K562 (cell line): ENCODE measurements around the gene TICRR. TPM values are rescaled to one million over a fixed set of nuclear protein-coding genes. Genes with fewer than 3 reads are reported as not detected.

Source experiments
- CTBP1 ChIP-seq: fragments of 450-650 bp; IDR thresholded peaks from 2 replicates; pipeline ENCODE4 v1.6.1; 2016; ENCODE audit warnings: borderline replicate concordance
- ELF2 ChIP-seq: fragments of 250-450 bp; sonication (Bioruptor Pico); IDR thresholded peaks from 2 replicates; pipeline ENCODE4 v1.5.0; 2021; ENCODE audit warnings: mild to moderate bottlenecking
- KAT2B ChIP-seq: IDR thresholded peaks from one replicate; pipeline ENCODE4 v1.6.1; 2012; ENCODE audit warnings: low read depth, mild to moderate bottlenecking, control low read depth, inconsistent platforms, low read length, moderate library complexity
- KAT8 ChIP-seq: fragments of 450-650 bp; IDR thresholded peaks from 2 replicates; pipeline ENCODE4 v1.6.1; 2016; ENCODE audit warnings: low read depth, mild to moderate bottlenecking
- KLF16 ChIP-seq: IDR thresholded peaks from 2 replicates; pipeline ENCODE4 v1.6.1; 2016; ENCODE audit warnings: antibody characterized with exemption
- NEUROD1 ChIP-seq: fragments of 150-350 bp; IDR thresholded peaks from 2 replicates; pipeline ENCODE4 v1.6.1; 2014; ENCODE audit warnings: borderline replicate concordance, low read length, low read depth; ENCODE audit not compliant: partially characterized antibody
- NR1H2 ChIP-seq: sonication (generic); formaldehyde crosslinking; IDR thresholded peaks from 2 replicates; pipeline ENCODE4 v1.4.0; 2020; ENCODE audit warnings: mild to moderate bottlenecking, missing genetic modification reagents
- NRF1 ChIP-seq, 2 experiments: fragments of 450-650 bp; IDR thresholded peaks in 1 of 2; conservative IDR thresholded peaks in 1 of 2; 2 replicates each; pipeline ENCODE4 v1.6.1; 2014; ENCODE audit warnings: mild to moderate bottlenecking in 2 of 2
- RAD21 ChIP-seq, 2 experiments: fragments of 250-450 bp in 1 of 2; fragments of 450-650 bp in 1 of 2; sonication (Bioruptor Pico) in 1 of 2; formaldehyde crosslinking in 1 of 2; IDR thresholded peaks in 1 of 2; conservative IDR thresholded peaks in 1 of 2; 2 replicates each; pipeline versions ENCODE4 v1.4.0 to v1.8.0; 2020 to 2022; ENCODE audit warnings: mild to moderate bottlenecking in 2 of 2, moderate library complexity in 1 of 2
- RB1 ChIP-seq: fragments of 450-650 bp; IDR thresholded peaks from 2 replicates; pipeline ENCODE4 v1.6.1; 2017; ENCODE audit warnings: low read depth, mild to moderate bottlenecking
- RBM25 ChIP-seq: fragments of 200-400 bp; formaldehyde crosslinking; IDR thresholded peaks from 2 replicates; pipeline ENCODE4 v1.6.1; 2018; ENCODE audit warnings: low read length, low read depth, moderate library complexity; ENCODE audit not compliant: severe bottlenecking
- RFX5 ChIP-seq: IDR thresholded peaks from 2 replicates; pipeline ENCODE4 v1.6.1; 2011; ENCODE audit warnings: low read depth, mild to moderate bottlenecking, improper control_type of control experiment, low read length
- SMARCA4 ChIP-seq: fragments of 450-650 bp; IDR thresholded peaks from 2 replicates; pipeline ENCODE4 v1.6.1; 2016
- SOX6 ChIP-seq: fragments of 450-650 bp; IDR thresholded peaks from 2 replicates; pipeline ENCODE4 v1.6.1; 2014; ENCODE audit warnings: mild to moderate bottlenecking
- ZBTB7A ChIP-seq: IDR thresholded peaks from 2 replicates; pipeline ENCODE4 v1.6.1; 2011; ENCODE audit warnings: low read depth, mild to moderate bottlenecking, low read length, moderate library complexity, borderline replicate concordance; ENCODE audit not compliant: control insufficient read depth
- ZNF165 ChIP-seq: fragments of 250-450 bp; sonication (Bioruptor Pico); IDR thresholded peaks from 2 replicates; pipeline ENCODE4 v1.4.0; 2020; ENCODE audit warnings: borderline replicate concordance
- polyA plus RNA-seq, 8 experiments: library from polyadenylated mRNA; depleted of rRNA in 4 of 8; stranded (reverse) in 5 of 8; unstranded in 3 of 8; fragments of >200 nt; fragmentation: Nextera tagmentation in 2 of 8; fragmentation: Illumina TruSeq in 1 of 8; extraction: Ambion mirVana in 2 of 8; extraction: Trizol in 1 of 8; gene quantifications; 2 replicates each; pipeline versions ENCODE4 v1.2.1 to v1.2.3, GENCODE V29; 2011 to 2014; ENCODE audit warnings: inconsistent platforms in 1 of 8, missing spikeins in 1 of 8
- total RNA-seq, 7 experiments: library from RNA; depleted of rRNA in 6 of 7; stranded (reverse); fragments of >200 nt in 6 of 7; fragmentation: Illumina TruSeq in 2 of 7; extraction: Trizol in 2 of 7; gene quantifications; 2 replicates each; pipeline versions ENCODE4 v1.2.1 to v1.2.3, GENCODE V29; 2011 to 2021; ENCODE audit warnings: low replicate concordance in 1 of 7
- TF ChIP-seq, protein P1 (sequence below): sonication (generic); IDR thresholded peaks from 2 replicates; pipeline ENCODE4 v1.6.1; 2016
- TF ChIP-seq, protein P2 (sequence below): fragments of 450-650 bp; IDR thresholded peaks from 2 replicates; pipeline ENCODE4 v1.6.1; 2018; ENCODE audit not compliant: partially characterized antibody
- TF ChIP-seq, protein P3 (sequence below): fragments of 450-650 bp; IDR thresholded peaks from 2 replicates; pipeline ENCODE4 v1.6.1; 2017; ENCODE audit warnings: antibody characterized with exemption, mild to moderate bottlenecking

The TICRR gene
- total and polyA plus RNA-seq, 9 of the 15 experiments (the other 6 are each of a cell fraction or from before 2014, with no cell fraction given), result 0.84 to 22.9 (median 13.7) TPM

DNA sequence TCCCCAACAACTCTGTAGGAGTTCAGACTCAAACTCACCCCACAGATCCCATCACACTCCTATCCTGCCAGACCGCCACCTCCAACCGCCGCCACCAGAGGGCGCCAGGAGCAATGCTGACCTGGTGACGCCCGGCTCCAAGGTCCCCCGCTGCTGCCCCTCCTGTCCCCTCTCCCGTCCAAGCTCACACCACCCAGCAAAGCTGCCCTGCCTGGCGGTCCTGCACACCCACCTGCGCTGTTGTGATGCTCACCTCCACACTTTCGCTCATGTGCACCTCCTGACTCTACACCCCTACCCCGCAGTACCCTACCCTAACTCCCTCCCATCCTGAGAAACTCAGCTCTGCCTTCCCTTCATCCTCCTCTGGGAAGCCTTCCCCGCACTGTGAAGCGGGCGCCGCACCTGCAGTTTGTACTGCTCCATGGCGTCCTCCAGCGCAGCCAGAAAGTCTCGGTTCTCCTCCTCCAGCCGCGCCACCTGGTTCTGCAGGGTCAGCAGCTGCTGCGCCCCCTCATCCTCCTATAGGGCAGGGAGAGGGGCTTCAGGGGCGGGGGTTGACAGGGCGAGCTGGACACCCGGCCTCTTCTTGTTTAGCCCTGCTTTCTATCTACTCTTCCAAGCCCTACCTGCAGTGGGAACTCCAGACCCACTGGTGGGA is 72.1 kb downstream of the TICRR start (continued):
- peak; percentile 47; the same call in 1 of the 2 replicates for TF ChIP-seq CTBP1
- TF ChIP-seq SOX6, result no peak
- TF ChIP-seq, protein P1, sequence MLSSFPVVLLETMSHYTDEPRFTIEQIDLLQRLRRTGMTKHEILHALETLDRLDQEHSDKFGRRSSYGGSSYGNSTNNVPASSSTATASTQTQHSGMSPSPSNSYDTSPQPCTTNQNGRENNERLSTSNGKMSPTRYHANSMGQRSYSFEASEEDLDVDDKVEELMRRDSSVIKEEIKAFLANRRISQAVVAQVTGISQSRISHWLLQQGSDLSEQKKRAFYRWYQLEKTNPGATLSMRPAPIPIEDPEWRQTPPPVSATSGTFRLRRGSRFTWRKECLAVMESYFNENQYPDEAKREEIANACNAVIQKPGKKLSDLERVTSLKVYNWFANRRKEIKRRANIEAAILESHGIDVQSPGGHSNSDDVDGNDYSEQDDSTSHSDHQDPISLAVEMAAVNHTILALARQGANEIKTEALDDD, result no peak
- no peak for TF ChIP-seq ZNF165
- peak; percentile 17; the same call in 1 of the 2 replicates for TF ChIP-seq RB1
- TF ChIP-seq NR1H2, result no peak
- no peak for TF ChIP-seq KAT8
- no peak for TF ChIP-seq SMARCA4
- TF ChIP-seq, protein P2, sequence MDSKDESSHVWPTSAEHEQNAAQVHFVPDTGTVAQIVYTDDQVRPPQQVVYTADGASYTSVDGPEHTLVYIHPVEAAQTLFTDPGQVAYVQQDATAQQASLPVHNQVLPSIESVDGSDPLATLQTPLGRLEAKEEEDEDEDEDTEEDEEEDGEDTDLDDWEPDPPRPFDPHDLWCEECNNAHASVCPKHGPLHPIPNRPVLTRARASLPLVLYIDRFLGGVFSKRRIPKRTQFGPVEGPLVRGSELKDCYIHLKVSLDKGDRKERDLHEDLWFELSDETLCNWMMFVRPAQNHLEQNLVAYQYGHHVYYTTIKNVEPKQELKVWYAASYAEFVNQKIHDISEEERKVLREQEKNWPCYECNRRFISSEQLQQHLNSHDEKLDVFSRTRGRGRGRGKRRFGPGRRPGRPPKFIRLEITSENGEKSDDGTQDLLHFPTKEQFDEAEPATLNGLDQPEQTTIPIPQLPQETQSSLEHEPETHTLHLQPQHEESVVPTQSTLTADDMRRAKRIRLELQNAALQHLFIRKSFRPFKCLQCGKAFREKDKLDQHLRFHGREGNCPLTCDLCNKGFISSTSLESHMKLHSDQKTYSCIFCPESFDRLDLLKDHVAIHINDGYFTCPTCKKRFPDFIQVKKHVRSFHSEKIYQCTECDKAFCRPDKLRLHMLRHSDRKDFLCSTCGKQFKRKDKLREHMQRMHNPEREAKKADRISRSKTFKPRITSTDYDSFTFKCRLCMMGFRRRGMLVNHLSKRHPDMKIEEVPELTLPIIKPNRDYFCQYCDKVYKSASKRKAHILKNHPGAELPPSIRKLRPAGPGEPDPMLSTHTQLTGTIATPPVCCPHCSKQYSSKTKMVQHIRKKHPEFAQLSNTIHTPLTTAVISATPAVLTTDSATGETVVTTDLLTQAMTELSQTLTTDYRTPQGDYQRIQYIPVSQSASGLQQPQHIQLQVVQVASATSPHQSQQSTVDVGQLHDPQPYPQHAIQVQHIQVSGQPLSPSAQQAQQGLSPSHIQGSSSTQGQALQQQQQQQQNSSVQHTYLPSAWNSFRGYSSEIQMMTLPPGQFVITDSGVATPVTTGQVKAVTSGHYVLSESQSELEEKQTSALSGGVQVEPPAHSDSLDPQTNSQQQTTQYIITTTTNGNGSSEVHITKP, result no peak
- no peak for TF ChIP-seq KAT2B
- peak; percentile 32 to 59; a peak in 2 of 4 replicates for TF ChIP-seq RAD21 (CRISPR knock-in tag; conservative IDR thresholded peaks at IDR 0.05 in 1 of 2, IDR thresholded peaks at IDR 0.05 in 1 of 2)
- no peak for TF ChIP-seq NRF1 (conservative IDR thresholded peaks at IDR 0.05 in 1 of 2, IDR thresholded peaks at IDR 0.05 in 1 of 2)
- TF ChIP-seq, protein P3, sequence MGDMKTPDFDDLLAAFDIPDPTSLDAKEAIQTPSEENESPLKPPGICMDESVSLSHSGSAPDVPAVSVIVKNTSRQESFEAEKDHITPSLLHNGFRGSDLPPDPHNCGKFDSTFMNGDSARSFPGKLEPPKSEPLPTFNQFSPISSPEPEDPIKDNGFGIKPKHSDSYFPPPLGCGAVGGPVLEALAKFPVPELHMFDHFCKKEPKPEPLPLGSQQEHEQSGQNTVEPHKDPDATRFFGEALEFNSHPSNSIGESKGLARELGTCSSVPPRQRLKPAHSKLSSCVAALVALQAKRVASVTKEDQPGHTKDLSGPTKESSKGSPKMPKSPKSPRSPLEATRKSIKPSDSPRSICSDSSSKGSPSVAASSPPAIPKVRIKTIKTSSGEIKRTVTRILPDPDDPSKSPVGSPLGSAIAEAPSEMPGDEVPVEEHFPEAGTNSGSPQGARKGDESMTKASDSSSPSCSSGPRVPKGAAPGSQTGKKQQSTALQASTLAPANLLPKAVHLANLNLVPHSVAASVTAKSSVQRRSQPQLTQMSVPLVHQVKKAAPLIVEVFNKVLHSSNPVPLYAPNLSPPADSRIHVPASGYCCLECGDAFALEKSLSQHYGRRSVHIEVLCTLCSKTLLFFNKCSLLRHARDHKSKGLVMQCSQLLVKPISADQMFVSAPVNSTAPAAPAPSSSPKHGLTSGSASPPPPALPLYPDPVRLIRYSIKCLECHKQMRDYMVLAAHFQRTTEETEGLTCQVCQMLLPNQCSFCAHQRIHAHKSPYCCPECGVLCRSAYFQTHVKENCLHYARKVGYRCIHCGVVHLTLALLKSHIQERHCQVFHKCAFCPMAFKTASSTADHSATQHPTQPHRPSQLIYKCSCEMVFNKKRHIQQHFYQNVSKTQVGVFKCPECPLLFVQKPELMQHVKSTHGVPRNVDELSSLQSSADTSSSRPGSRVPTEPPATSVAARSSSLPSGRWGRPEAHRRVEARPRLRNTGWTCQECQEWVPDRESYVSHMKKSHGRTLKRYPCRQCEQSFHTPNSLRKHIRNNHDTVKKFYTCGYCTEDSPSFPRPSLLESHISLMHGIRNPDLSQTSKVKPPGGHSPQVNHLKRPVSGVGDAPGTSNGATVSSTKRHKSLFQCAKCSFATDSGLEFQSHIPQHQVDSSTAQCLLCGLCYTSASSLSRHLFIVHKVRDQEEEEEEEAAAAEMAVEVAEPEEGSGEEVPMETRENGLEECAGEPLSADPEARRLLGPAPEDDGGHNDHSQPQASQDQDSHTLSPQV, result no peak
- TF ChIP-seq ELF2, result no peak
- TF ChIP-seq ZBTB7A, result peak; percentile 40; the same call in 1 of the 2 replicates
- 0 out of 2 replicates have a peak, but pooled peaks have one; percentile 32 for TF ChIP-seq KLF16
- no peak for TF ChIP-seq RFX5
- no peak for TF ChIP-seq NEUROD1
- no peak for TF ChIP-seq RBM25
